ENCODE results near the gene DOP1A. TPM values are rescaled to one million over a fixed set of nuclear protein-coding genes. Genes with fewer than 3 reads are reported as not detected.

The DOP1A gene
- polyA plus RNA-seq, 1 experiment: 4.7 TPM

DNA sequence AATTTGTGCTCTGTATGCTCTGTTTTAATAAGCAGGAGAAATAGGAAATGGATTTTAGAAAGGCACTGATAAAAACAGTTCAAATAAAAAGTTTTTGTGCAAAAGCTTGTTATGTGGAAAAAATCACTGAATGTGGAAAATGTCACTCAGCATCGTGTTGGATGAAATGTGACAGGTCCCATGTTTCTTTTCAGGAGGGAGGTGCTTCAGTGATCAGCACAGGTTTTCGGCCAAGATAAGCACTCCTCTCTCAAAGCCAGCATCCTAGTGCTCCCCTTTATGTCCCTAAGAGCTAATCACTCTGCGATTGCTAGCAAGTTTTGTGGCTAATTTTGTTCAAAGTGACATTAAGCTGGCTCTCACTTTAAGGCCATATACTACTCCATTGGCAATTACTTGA lies 13.8 kb upstream of the DOP1A start:
- POLR2A ChIA-PET: no interaction called here
- CTCF ChIA-PET: interaction anchor here (0.8 to 7.7 kb wide), 11 partner anchors 12 to 798 kb away, joined by 3 to 114 read pairs (median 4); partner anchors contain the start of genes TPBG and UBE3D

DNA sequence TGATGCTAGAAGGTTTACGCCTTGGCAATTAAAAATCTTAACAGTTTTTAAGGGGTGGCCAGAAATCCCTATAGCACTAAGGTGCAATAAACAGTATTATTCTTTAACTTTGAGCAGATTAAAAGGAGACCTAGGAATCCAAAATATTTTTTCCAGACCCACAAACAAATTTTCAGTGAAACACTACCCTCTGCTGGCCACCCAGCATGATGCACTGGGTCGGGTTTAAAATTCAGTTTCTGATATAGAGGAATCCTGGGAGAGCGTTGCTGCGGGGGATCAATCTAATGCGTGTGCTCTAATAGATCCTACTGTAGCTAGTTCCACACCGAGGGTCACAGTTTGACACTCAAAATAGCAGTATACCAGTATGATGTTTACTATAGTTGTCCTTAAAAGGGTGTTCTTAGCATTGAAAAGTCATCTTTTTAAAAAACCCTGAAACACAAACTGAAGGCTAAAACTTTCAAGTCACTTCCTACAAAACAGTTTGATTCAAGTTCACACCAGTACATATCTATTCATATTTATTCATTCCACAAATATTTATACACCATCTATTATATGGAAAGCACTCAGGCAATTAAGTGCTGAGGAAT lies 12.0 kb upstream of the DOP1A start:
- no peak for DNase-seq (ENCODE audit: low read depth)
- no peaks in the 10 kb centered on the region for H3K36me3 ChIP-seq (ENCODE audit: control insufficient read depth, insufficient read depth, low read length)
- TF ChIP-seq, protein P1, sequence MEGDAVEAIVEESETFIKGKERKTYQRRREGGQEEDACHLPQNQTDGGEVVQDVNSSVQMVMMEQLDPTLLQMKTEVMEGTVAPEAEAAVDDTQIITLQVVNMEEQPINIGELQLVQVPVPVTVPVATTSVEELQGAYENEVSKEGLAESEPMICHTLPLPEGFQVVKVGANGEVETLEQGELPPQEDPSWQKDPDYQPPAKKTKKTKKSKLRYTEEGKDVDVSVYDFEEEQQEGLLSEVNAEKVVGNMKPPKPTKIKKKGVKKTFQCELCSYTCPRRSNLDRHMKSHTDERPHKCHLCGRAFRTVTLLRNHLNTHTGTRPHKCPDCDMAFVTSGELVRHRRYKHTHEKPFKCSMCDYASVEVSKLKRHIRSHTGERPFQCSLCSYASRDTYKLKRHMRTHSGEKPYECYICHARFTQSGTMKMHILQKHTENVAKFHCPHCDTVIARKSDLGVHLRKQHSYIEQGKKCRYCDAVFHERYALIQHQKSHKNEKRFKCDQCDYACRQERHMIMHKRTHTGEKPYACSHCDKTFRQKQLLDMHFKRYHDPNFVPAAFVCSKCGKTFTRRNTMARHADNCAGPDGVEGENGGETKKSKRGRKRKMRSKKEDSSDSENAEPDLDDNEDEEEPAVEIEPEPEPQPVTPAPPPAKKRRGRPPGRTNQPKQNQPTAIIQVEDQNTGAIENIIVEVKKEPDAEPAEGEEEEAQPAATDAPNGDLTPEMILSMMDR (IDR thresholded peaks at IDR 0.05; ENCODE audit: insufficient read depth, low read depth, low read length): peak; percentile 78
- ChIA-PET POLR2A (no interaction called here), CTCF (interaction anchor here (0.7 to 7.7 kb wide), 13 partner anchors 8 to 807 kb away, joined by 3 to 114 read pairs (median 3); partner anchors contain the start of genes DOP1A and UBE3D)
- H3K27me3 ChIP-seq (ENCODE audit: control insufficient read depth, insufficient read depth, low read length): no peaks in the 10 kb centered on the region
- H3K4me3 ChIP-seq (ENCODE audit: low read depth, low read length): no peak overlapping the region

More for the DNA sequence above, 13.8 kb upstream of the DOP1A start:
- H3K36me3 ChIP-seq (ENCODE audit: control insufficient read depth, insufficient read depth, low read length): no peaks in the 10 kb centered on the region
- TF ChIP-seq, protein P1 (IDR thresholded peaks at IDR 0.05; ENCODE audit: insufficient read depth, low read depth, low read length): no peak
- no peaks in the 10 kb centered on the region for H3K27me3 ChIP-seq (ENCODE audit: control insufficient read depth, insufficient read depth, low read length)
- no peak overlapping the region for H3K4me3 ChIP-seq (ENCODE audit: low read depth, low read length)
- no peak for DNase-seq (ENCODE audit: low read depth)

DNA sequence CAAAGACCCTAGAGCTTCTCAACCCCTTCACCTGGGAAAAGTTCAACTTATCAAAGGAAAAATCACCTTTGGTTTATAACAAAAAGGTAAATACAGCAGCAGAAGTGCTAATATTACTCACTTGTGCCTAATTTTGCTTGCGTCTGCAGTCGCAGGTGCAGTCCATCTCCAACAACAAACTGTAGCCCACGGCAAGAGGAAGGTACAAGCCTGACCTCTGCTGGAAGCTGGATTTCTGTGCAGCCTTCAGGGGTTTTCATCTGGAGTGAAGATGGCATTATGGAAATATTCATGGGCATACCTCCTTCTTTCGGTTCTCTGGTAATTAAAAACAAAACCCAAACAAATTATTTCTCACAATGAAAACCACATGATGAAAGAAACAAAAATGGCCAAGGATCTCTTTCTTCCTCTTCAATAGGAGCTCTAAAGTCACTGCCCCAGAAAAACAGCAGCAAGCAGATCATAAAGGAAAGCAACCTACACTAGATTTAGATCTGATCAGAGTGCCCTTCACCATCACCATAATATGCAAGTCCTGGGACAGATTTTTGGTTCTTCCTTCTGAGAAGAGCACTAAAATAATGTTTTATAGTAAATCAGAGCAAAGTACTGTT lies 9.7 kb upstream of the DOP1A start:
- H3K36me3 ChIP-seq (ENCODE audit: control insufficient read depth, insufficient read depth, low read length): no peaks in the 10 kb centered on the region
- POLR2A ChIA-PET: no interaction called here
- H3K4me3 ChIP-seq (ENCODE audit: low read depth, low read length): no peak overlapping the region
- H3K27me3 ChIP-seq (ENCODE audit: control insufficient read depth, insufficient read depth, low read length): no peaks in the 10 kb centered on the region
- no peak for DNase-seq (ENCODE audit: low read depth)
- CTCF ChIA-PET: interaction anchor here (0.6 to 7.7 kb wide), 22 partner anchors 8 to 810 kb away, joined by 3 to 114 read pairs (median 4); partner anchors contain the start of genes DOP1A, PRSS35 and UBE3D
- TF ChIP-seq, protein P1 (IDR thresholded peaks at IDR 0.05; ENCODE audit: insufficient read depth, low read depth, low read length): peak; percentile 91

DNA sequence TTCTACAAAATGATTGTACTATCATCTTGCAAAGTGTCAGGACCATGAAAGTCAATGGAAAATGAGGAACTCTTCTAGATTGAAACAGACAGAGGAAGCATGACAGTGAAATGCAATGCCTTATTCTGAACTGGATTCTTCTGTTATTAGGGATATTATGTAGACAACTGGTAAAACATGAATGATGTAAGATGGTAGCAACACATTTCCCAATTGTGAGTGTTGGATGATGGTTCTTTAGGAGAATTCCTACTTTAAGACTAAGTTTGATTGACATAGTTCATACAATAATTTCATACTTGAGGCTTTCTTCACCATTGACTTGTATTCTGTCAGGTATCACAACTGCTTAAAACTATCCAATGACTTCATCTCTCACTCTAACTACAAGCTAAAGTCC lies 6.3 kb upstream of the DOP1A start:
- CTCF ChIA-PET: no interaction called here
- Histone ChIP-seq H3K4me3 (ENCODE audit: low read depth, low read length) (no peak overlapping the region), H3K36me3 (ENCODE audit: control insufficient read depth, insufficient read depth, low read length) (no peaks in the 10 kb centered on the region), H3K27me3 (ENCODE audit: control insufficient read depth, insufficient read depth, low read length) (no peaks in the 10 kb centered on the region)
- TF ChIP-seq, protein P1 (IDR thresholded peaks at IDR 0.05; ENCODE audit: insufficient read depth, low read depth, low read length): no peak
- DNase-seq (ENCODE audit: low read depth): no peak
- POLR2A ChIA-PET: no interaction called here

DNA sequence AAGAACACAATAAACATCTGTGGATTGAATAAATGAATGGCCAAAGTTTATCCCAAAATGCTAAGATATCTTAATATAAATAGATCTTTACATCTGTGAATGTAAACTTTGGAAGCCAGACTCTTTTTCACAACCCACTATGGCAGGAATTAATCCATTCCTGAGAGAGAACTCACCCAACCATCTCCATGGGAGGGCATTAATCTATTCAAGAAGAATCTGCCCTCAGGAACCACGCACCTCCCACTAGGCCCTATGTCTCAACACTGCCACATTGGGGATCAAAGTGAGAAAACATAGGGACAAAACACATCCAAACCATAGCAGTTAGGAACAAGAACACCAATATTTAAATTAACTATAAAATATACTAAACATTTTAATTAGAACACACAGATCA lies 5.2 kb upstream of the DOP1A start:
- Histone ChIP-seq H3K4me3 (ENCODE audit: low read depth, low read length) (no peak overlapping the region), H3K27me3 (ENCODE audit: control insufficient read depth, insufficient read depth, low read length) (no peaks in the 10 kb centered on the region), H3K36me3 (ENCODE audit: control insufficient read depth, insufficient read depth, low read length) (no peaks in the 10 kb centered on the region)
- ChIA-PET CTCF (no interaction called here), POLR2A (no interaction called here)
- no peak for DNase-seq (ENCODE audit: low read depth)
- TF ChIP-seq, protein P1 (IDR thresholded peaks at IDR 0.05; ENCODE audit: insufficient read depth, low read depth, low read length): no peak

All from BJ (cell line).